Omental fat pad (tissue), 4 donors: ENCODE measurements around the gene CNTNAP4. TPM values are rescaled to one million over a fixed set of nuclear protein-coding genes. Genes with fewer than 3 reads are reported as not detected.

Experiments used
- ATAC-seq: fragments of 150-250 bp; one replicate; pipeline ENCODE4 v1.9.1; 2016; ENCODE audit warnings: mild to moderate bottlenecking, moderate library complexity; ENCODE audit not compliant: low FRiP score
- DNase-seq: peaks from one replicate; pipeline ENCODE4 v3.0.0-alpha.2; 2019; ENCODE audit warnings: low spot score
- total RNA-seq, 4 donors: library from RNA; depleted of rRNA; stranded (reverse); fragments of >200 nt; gene quantifications; one replicate each; pipeline ENCODE4 v1.1.0, GENCODE V29; 2016
- TF ChIP-seq, protein P1 (sequence below), 3 donors: fragments of 450-650 bp; IDR thresholded peaks; one replicate each; pipeline ENCODE4 v1.5.1; 2016 to 2017; ENCODE audit warnings: antibody characterized with exemption in 3 of 3, mild to moderate bottlenecking in 3 of 3, moderate library complexity in 2 of 3

Gene CNTNAP4
- total RNA-seq, 4 donors from 2014 or later, result not detected

DNA sequence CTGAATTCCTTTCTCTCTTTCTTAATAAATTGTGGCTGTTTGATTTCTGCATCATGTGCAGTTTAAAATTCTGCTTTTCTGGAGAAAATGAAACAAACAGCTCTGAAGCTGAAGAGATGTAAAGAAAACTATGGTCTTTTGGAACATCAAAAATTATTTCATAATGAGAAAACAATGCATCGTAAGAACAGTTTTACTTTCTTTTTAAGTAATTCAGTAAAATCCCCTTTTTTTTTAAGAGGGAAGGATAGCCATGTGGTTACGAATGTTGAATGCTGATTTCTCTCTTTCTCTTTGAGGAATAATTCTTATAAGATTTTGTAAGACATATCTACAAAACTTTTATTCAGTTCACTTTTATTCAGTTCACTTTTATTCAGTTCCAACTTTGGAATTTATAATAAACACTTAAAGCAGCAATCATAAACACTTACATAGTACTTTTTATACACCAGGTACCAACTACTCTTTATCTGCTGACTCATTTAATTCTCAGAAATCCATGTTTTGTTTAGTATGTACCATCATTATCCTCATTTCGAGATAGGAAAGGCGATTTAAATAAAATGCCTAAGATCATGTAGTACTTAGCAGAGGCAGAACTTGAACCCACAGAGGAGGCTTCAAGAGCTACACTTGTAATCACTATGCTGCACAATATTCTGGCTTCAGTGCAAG lies 26.6 kb downstream of the CNTNAP4 start:
- DNase-seq (no peak), ATAC-seq (no peak)
- TF ChIP-seq, protein P1, sequence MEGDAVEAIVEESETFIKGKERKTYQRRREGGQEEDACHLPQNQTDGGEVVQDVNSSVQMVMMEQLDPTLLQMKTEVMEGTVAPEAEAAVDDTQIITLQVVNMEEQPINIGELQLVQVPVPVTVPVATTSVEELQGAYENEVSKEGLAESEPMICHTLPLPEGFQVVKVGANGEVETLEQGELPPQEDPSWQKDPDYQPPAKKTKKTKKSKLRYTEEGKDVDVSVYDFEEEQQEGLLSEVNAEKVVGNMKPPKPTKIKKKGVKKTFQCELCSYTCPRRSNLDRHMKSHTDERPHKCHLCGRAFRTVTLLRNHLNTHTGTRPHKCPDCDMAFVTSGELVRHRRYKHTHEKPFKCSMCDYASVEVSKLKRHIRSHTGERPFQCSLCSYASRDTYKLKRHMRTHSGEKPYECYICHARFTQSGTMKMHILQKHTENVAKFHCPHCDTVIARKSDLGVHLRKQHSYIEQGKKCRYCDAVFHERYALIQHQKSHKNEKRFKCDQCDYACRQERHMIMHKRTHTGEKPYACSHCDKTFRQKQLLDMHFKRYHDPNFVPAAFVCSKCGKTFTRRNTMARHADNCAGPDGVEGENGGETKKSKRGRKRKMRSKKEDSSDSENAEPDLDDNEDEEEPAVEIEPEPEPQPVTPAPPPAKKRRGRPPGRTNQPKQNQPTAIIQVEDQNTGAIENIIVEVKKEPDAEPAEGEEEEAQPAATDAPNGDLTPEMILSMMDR (IDR thresholded peaks at IDR 0.05), result no peak

DNA sequence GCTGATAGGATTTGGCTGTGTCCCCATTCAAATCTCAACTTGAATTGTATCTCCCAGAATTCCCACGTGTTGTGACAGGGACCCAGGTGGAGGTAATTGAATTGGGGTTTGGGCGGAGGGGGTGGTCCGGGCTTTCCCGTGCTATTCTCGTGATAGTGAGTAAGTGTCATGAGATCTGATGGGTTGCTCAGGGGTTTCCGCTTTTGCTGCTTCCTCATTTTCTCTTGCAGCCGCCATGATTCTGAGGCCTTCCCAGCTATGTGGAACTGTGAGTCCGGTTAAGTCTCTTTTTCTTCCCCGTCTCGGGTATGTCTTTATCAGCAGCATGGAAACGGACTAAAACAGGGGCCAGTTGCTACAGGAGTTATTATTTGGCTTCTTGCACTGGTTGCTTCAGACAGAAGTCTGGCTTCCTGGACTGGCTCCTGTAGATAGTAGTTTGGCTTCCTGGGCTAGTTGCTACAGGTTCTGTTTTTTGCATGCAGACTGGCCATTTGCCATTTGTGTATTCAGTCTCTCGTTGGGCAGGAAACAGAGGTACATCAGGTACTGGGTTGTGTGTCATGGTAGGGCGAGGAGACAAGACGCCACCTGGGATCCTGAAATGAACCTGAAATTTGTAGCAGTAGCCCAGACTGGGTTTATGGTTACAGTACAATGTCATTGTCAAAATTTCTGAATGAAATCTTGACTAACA lies 32.6 kb downstream of the CNTNAP4 start:
- TF ChIP-seq, protein P1 (IDR thresholded peaks at IDR 0.05), result no peak
- no peak for DNase-seq
- ATAC-seq, result no peak

DNA sequence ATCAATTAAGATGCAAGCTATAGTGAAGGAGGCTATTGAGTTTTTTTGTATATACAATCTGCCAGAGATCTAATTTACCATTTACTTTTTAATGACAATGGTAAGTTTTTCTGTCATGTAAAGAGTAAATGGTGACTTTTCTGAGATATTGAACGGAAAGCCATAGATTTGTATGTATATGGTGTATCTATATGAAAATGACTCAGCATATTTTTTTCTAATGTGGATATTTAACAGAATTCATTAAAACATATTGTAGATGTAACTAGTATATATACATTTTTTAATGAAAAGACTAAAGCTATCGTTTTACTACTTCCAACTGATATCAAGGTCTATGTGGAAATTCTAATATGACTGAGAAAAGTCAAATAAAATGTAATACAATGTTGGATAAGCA lies 34.1 kb downstream of the CNTNAP4 start:
- no peak for DNase-seq
- TF ChIP-seq, protein P1 (IDR thresholded peaks at IDR 0.05), result no peak
- ATAC-seq, result no peak

DNA sequence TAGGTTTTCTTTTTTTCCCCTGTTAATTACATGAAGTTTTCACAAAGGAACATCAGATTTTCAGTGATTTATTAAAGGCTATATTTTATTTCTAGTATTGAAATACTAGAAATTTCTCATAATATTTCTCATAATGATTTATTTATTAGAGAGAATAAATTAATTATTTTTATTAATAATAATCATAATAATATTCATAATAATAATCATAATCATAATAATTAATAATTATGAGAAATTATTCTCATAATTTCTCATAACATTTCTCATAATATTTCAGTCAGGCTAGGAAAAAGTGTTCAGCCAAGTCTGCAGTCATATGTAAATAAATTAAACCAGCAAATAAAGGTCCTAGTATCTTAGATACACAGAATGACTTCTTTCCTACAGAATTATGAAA lies 41.4 kb downstream of the CNTNAP4 start:
- ATAC-seq (no peak), DNase-seq (no peak)
- TF ChIP-seq, protein P1 (IDR thresholded peaks at IDR 0.05), result no peak

DNA sequence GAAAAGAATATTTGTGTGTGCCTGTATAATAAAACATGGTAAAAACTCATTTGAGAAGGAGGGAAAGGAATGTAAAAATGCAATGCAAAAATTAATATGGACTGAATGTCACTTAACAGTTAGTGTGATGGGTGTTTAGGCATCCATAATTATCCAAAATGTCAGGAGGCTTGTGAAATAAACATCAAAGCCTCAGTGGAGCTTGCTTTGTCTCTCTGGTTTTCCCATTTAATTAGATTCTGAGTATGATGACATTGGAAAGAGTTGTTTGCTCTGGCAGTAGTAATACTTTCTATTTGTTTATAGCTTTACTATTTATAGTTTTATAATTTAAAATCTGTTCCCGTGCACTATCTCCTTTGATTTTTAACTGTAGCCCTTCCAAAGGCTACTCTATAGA lies 51.9 kb downstream of the CNTNAP4 start:
- DNase-seq, result no peak
- TF ChIP-seq, protein P1 (IDR thresholded peaks at IDR 0.05), result no peak
- no peak for ATAC-seq

DNA sequence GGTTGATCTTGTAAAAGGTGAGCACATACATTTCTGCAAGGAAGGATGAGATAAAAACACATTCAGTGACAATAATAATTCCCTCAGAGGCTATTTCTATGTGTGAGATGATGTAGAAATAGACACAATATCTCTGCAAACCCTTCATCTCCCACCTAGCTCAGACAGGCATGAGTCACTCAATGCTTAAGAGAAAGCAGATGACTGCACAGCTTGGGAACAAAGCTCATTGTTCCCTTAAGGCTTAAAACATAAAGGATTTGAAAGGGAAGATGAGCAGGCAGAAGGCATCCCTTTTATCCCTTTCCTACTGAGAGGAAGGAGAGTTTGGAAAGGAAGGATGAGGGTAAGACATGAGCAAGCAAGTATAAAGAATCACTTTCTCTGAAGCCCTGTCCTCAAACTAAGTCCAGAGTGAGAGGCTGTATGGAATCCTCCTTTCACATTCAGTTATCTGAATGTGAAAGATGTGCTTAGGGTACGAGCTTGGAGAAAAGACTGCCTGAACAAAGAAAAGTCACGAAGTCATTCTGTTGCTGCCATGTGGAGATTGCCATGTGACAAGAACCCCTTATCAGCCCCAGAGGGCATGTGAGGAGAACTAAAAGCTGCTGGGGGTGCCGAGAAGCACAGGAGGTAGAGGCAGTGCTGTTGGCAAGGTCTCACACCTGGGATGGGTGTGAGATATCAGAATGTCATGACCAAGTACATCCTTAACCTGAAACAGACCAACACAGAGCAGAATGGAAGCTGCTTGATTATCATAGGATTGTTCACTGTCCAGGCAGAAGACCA lies 58.2 kb downstream of the CNTNAP4 start:
- DNase-seq, result no peak
- TF ChIP-seq, protein P1 (IDR thresholded peaks at IDR 0.05), result no peak
- no peak for ATAC-seq
